Endometrial microvascular endothelial cells (primary cell): ENCODE measurements around the gene PCCB. TPM values are rescaled to one million over a fixed set of nuclear protein-coding genes. Genes with fewer than 3 reads are reported as not detected.
"Not testable (repeated sequence)": the region's sequence is repeated elsewhere in the genome, so short reads cannot be mapped to it uniquely, and the experiment has no call there.

ENCODE experiments used
- in situ Hi-C: cut with HindIII; loops from 2 replicates; pipeline ENCODE4 v1.10.0; 2017; ENCODE audit warnings: low sequenced_read_pairs, low pct_unique_long_range_greater_than_20kb; ENCODE audit errors: inconsistent ontology term
- total RNA-seq: library from RNA; depleted of rRNA; stranded (reverse); fragments of >200 nt; gene quantifications from one replicate; pipeline ENCODE4 v1.2.3, GENCODE V29; 2015; ENCODE audit errors: inconsistent ontology term

Gene PCCB
- total RNA-seq, 1 donor from 2014 or later: 89.3 TPM

DNA sequence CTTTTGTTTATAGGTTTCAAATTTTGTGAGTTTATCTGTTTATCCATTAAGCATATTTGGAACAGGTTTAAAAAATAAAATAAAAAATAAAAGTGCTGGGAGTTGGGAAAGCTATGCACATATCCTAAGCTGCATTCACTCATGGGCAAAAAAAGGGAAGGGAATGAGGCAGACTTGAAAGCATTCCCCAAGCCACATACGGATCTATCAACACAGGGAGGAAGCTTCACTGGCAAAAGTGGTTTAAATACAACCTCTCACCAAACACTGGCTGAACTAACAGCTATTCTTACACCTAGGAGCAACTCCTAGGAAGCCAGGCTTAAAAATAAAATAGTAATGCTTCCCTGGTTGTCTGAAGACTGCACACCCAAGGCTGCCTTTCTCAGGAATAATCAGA lies 101.2 kb downstream of the PCCB start:
- in situ Hi-C loops: no loop called here

DNA sequence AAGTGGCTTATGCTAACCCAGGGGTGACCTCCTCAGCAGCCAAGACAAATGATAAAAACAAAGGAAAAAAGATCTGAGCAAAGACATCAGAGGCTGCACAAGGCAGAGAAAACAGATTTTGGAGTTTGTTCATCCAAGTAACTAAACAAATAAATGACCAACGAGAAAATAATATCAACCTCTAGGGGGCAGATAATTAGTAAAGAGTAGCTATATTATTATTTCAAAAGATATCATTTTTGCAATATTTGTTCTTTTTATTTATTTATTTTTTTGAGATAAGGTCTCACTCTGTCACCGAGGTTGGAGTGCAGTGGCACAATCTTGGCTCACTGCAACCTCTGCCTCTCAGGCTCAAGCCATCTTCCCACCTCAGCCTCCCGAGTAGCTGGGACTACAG lies 101.8 kb downstream of the PCCB start:
- in situ Hi-C loops: no loop called here

DNA sequence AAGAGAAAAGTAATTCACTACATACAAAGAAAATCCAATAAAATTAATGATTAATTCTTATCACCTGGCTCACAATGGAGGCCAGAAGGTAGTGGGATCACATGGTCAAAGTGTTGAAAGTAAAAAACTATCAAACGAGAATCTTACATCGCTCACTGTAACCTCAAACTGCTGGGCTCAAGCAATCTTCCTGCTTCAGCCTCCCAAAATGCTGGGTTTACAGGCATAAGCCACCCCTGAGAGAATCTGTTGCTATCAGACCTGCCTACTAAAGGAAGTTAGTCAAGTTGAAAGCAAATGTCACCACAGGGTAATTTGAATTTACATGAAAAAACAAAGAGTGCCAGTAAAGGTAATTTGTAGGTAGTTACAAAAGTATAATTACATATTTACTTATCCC lies 103.3 kb downstream of the PCCB start:
- in situ Hi-C loops: no loop called here

DNA sequence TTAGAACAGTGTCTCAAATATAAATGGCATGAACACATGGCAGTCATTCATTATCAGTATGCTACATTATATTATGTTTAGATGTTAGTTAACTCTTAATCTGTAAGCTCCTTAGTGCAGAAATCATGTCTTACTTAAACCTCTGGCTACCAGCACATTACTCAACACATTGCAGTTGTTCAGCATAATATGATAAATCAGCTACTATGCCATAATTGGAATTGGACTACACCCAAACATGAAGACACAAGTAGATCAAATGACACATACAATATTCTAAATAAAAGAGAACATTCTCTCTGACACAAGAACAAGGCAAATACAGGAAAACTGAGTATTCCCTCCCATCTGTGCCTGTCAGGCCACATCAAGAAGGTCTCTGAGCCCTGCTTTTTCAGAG lies 116.1 kb downstream of the PCCB start:
- in situ Hi-C loops: no loop called here

DNA sequence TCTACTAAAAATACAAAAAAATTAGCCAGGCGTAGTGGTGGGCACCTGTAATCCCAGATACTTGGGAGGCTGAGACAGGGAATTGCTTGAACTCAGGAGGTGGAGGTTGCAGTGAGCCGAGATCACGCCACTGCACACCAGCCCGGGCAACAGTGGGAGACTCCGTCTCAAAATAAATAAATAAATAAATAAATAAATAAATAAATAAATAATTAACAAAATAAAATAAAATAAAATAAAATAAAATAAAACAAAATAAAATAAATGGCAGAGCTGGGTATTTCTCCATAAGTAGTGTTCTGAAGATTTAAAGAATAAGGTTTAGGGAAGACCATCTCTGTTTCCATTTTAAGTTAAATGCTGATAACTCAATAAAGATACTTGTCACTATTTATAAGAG lies 125.7 kb downstream of the PCCB start:
- in situ Hi-C loops: not testable (repeated sequence)

DNA sequence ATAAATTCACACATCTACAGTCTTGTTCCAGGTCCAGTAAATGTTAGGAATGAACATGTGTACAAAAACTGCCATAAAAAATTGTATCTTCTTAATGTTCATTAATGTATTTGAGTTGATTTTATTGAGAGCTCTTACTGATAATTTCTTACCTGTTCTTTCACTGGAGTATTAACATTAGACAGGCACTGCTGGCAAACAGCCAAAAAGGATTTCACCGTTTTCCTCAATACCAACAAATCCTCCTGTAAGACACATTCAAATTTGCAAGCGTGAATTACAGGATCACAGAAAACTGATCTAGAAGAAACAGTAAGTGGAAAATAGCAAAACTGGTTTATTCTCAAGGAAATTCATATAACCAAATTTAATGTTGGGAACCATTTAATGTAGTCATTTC lies 127.4 kb downstream of the PCCB start:
- in situ Hi-C loops: no loop called here

DNA sequence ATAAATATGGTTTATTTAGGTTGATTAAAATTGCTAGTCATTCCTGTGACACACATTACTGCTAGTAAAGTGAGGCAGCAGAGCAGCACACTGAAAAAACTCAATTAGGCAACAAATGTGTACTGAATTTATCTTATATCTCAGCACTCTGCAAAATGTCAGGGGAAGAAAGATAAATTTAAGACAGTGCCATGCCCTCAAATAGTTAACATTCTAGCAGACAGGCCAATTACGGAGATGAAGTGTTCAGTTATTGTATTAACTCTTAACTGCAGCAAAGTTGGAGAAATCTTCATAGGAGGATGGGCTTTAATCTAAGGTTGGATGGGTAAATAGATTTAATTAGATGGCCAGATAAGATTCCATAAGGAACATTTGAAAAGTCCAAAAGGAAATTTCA lies 127.9 kb downstream of the PCCB start:
- in situ Hi-C loops: no loop called here

Other genes starting within 250 kb of the PCCB start
- 26.5 TPM for gene MSL2, start 54.0 kb upstream of the PCCB start, total RNA-seq